IPS-18c (cell line): ENCODE results near the gene PUS7L.
"Not testable (repeated sequence)": the region's sequence is repeated elsewhere in the genome, so short reads cannot be mapped to it uniquely, and the experiment has no call there.

Source experiments
- H3K4me3 ChIP-seq: 2 replicates; pipeline ENCODE4 v1.7.0; 2013; ENCODE audit warnings: low read depth, mild to moderate bottlenecking, low read length, moderate library complexity; ENCODE audit not compliant: insufficient read depth
- H3K9me3 ChIP-seq: one replicate; pipeline ENCODE4 v1.6.1; 2013; ENCODE audit warnings: mild to moderate bottlenecking, low read length, moderate library complexity; ENCODE audit not compliant: control insufficient read depth, insufficient read depth

PUS7L gene

GRCh38 chr12:43758247-43758727 lies 303 bp downstream of the PUS7L start:
- Histone ChIP-seq H3K9me3 (no peaks in the 10 kb centered on the region), H3K4me3 (peak overlapping the region; percentile 90)

GRCh38 chr12:43754015-43754414 lies 4.6 kb downstream of the PUS7L start:
- H3K9me3 ChIP-seq: no peaks in the 10 kb centered on the region
- no peak overlapping the region for H3K4me3 ChIP-seq

- not testable (repeated sequence) for H3K4me3 ChIP-seq, H3K9me3 ChIP-seq
These were observed 7.2 kb downstream of the PUS7L start for GRCh38 chr12:43751360-43751759.

- Histone ChIP-seq H3K9me3 (no peaks in the 10 kb centered on the region), H3K4me3 (no peak overlapping the region)
These were observed 7.8 kb downstream of the PUS7L start for GRCh38 chr12:43750814-43751213.

- Histone ChIP-seq H3K4me3 (no peak overlapping the region), H3K9me3 (no peaks in the 10 kb centered on the region)
These were observed 9.6 kb downstream of the PUS7L start for GRCh38 chr12:43749016-43749415.

- H3K9me3 ChIP-seq: no peaks in the 10 kb centered on the region
- no peak overlapping the region for H3K4me3 ChIP-seq
These were observed 13.8 kb downstream of the PUS7L start for GRCh38 chr12:43744826-43745225.

- no peak overlapping the region for H3K4me3 ChIP-seq
- no peaks in the 10 kb centered on the region for H3K9me3 ChIP-seq
These were observed 16.5 kb downstream of the PUS7L start for GRCh38 chr12:43742106-43742505.

GRCh38 chr12:43740511-43741100 lies 18.0 kb downstream of the PUS7L start:
- no peaks in the 10 kb centered on the region for H3K9me3 ChIP-seq
- H3K4me3 ChIP-seq: no peak overlapping the region

GRCh38 chr12:43737646-43738045 lies 20.9 kb downstream of the PUS7L start:
- no peak overlapping the region for H3K4me3 ChIP-seq
- no peaks in the 10 kb centered on the region for H3K9me3 ChIP-seq

GRCh38 chr12:43736927-43737440 lies 21.6 kb downstream of the PUS7L start:
- Histone ChIP-seq H3K9me3 (no peaks in the 10 kb centered on the region), H3K4me3 (no peak overlapping the region)

- H3K9me3 ChIP-seq: no peaks in the 10 kb centered on the region
- H3K4me3 ChIP-seq: no peak overlapping the region
These were observed 24.9 kb downstream of the PUS7L start for GRCh38 chr12:43733687-43734086.

GRCh38 chr12:43730283-43730682 lies 28.3 kb downstream of the PUS7L start:
- Histone ChIP-seq H3K4me3 (no peak overlapping the region), H3K9me3 (no peaks in the 10 kb centered on the region)

GRCh38 chr12:43728698-43729097 lies 29.9 kb downstream of the PUS7L start:
- no peak overlapping the region for H3K4me3 ChIP-seq
- H3K9me3 ChIP-seq: no peaks in the 10 kb centered on the region

GRCh38 chr12:43728117-43728516 lies 30.5 kb downstream of the PUS7L start:
- Histone ChIP-seq H3K4me3 (no peak overlapping the region), H3K9me3 (no peaks in the 10 kb centered on the region)

- Histone ChIP-seq H3K4me3 (no peak overlapping the region), H3K9me3 (no peaks in the 10 kb centered on the region)
These were observed 35.5 kb downstream of the PUS7L start for GRCh38 chr12:43723134-43723533.

GRCh38 chr12:43722621-43723020 lies 36.0 kb downstream of the PUS7L start:
- no peak overlapping the region for H3K4me3 ChIP-seq
- no peaks in the 10 kb centered on the region for H3K9me3 ChIP-seq

GRCh38 chr12:43711348-43711747 lies 47.2 kb downstream of the PUS7L start:
- Histone ChIP-seq H3K9me3 (no peaks in the 10 kb centered on the region), H3K4me3 (no peak overlapping the region)

- H3K4me3 ChIP-seq, H3K9me3 ChIP-seq: not testable (repeated sequence)
These were observed 54.8 kb downstream of the PUS7L start for GRCh38 chr12:43703772-43704171.

- not testable (repeated sequence) for H3K4me3 ChIP-seq, H3K9me3 ChIP-seq
These were observed 57.4 kb downstream of the PUS7L start for GRCh38 chr12:43701194-43701593.
